ENCODE data around the gene UBE2E2.

UBE2E2 gene

GRCh38 chr3:23637339-23637738 is 434.2 kb downstream of the UBE2E2 start:
- no peaks in the 10 kb centered on the region for H3K9me3 ChIP-seq
- TF ChIP-seq, protein P1, sequence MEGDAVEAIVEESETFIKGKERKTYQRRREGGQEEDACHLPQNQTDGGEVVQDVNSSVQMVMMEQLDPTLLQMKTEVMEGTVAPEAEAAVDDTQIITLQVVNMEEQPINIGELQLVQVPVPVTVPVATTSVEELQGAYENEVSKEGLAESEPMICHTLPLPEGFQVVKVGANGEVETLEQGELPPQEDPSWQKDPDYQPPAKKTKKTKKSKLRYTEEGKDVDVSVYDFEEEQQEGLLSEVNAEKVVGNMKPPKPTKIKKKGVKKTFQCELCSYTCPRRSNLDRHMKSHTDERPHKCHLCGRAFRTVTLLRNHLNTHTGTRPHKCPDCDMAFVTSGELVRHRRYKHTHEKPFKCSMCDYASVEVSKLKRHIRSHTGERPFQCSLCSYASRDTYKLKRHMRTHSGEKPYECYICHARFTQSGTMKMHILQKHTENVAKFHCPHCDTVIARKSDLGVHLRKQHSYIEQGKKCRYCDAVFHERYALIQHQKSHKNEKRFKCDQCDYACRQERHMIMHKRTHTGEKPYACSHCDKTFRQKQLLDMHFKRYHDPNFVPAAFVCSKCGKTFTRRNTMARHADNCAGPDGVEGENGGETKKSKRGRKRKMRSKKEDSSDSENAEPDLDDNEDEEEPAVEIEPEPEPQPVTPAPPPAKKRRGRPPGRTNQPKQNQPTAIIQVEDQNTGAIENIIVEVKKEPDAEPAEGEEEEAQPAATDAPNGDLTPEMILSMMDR (IDR thresholded peaks at IDR 0.05), result no peak
- H3K27ac ChIP-seq, result no peak overlapping the region
- H3K27me3 ChIP-seq, result no peaks in the 10 kb centered on the region
- no peaks in the 10 kb centered on the region for H3K36me3 ChIP-seq
- no peaks in the 10 kb centered on the region for H3K4me1 ChIP-seq (ENCODE audit: control insufficient read depth in 1 of 2, insufficient read depth in 1 of 2, low read depth in 1 of 2, low read length in 1 of 2)
- H3K4me3 ChIP-seq (ENCODE audit: low read depth in 1 of 2, low read length in 1 of 2), result no peak overlapping the region

GRCh38 chr3:23640471-23641146 is 437.5 kb downstream of the UBE2E2 start:
- no peaks in the 10 kb centered on the region for H3K27me3 ChIP-seq
- no peaks in the 10 kb centered on the region for H3K36me3 ChIP-seq
- H3K4me1 ChIP-seq (ENCODE audit: control insufficient read depth in 1 of 2, insufficient read depth in 1 of 2, low read depth in 1 of 2, low read length in 1 of 2), result no peaks in the 10 kb centered on the region
- TF ChIP-seq, protein P1 (IDR thresholded peaks at IDR 0.05), result no peak
- H3K9me3 ChIP-seq, result no peaks in the 10 kb centered on the region
- H3K4me3 ChIP-seq (ENCODE audit: low read depth in 1 of 2, low read length in 1 of 2), result no peak overlapping the region
- H3K27ac ChIP-seq, result no peak overlapping the region

Data from neutrophil (primary cell).